SK-N-DZ (cell line): ENCODE measurements around the gene TMC2. TPM values are rescaled to one million over a fixed set of nuclear protein-coding genes. Genes with fewer than 3 reads are reported as not detected.
A peak's percentile ranks its signal among the peaks of the same experiment; 100 is the strongest.
"Not testable (repeated sequence)": the region's sequence is repeated elsewhere in the genome, so short reads cannot be mapped to it uniquely, and the experiment has no call there.

Source experiments
- DNase-seq: peaks from one replicate; pipeline ENCODE4 v3.0.0-alpha.2; 2015; ENCODE audit warnings: low spot score
- polyA plus RNA-seq, 2 experiments: library from polyadenylated mRNA; depleted of rRNA; stranded (reverse); fragments of >200 nt; gene quantifications; 2 replicates each; pipeline ENCODE4 v1.2.3, GENCODE V29; 2014

TMC2 gene
- 0.09 and 0.41 TPM in 2 replicates for polyA plus RNA-seq (2014; cell fraction: cytosol; rRNA removed)
- polyA plus RNA-seq (2014; cell fraction: nucleus; rRNA removed), result 0.30 and 1.5 TPM in 2 replicates

- no peak for DNase-seq
Observed at GRCh38 chr20:2536560-2536986, at the start of gene TMC2. TMC2 (plus strand) TSS chr20:2536573; CDS start chr20:2536622, 49 bp downstream.

GRCh38 chr20:2502808-2503384 lies 33.5 kb upstream of the TMC2 start:
- not testable (repeated sequence) for DNase-seq

- not testable (repeated sequence) for DNase-seq
Observed at GRCh38 chr20:2504803-2505202, 31.6 kb upstream of the TMC2 start.

- DNase-seq, result not testable (repeated sequence)
Observed at GRCh38 chr20:2506426-2506825, 29.9 kb upstream of the TMC2 start.

GRCh38 chr20:2507464-2507863 lies 28.9 kb upstream of the TMC2 start:
- DNase-seq, result no peak

- DNase-seq, result no peak
Observed at GRCh38 chr20:2507875-2508630, 28.3 kb upstream of the TMC2 start.

GRCh38 chr20:2508631-2509467 lies 27.5 kb upstream of the TMC2 start, which contains the start of gene ZNF343:
ZNF343 (minus strand) TSS chr20:2508915; CDS start chr20:2493895, 15,020 bp downstream.
- DNase-seq, result peak; percentile 87

- DNase-seq, result no peak
Observed at GRCh38 chr20:2509468-2509781, 26.9 kb upstream of the TMC2 start.

- no peak for DNase-seq
Observed at GRCh38 chr20:2509794-2510193, 26.6 kb upstream of the TMC2 start.

GRCh38 chr20:2515203-2515602 lies 21.2 kb upstream of the TMC2 start:
- no peak for DNase-seq

GRCh38 chr20:2516399-2516798 lies 20.0 kb upstream of the TMC2 start:
- no peak for DNase-seq

- DNase-seq, result no peak
Observed at GRCh38 chr20:2518096-2518495, 18.3 kb upstream of the TMC2 start.

GRCh38 chr20:2518558-2518957 lies 17.8 kb upstream of the TMC2 start:
- DNase-seq, result no peak

GRCh38 chr20:2519115-2519809 lies 17.1 kb upstream of the TMC2 start:
- no peak for DNase-seq

- no peak for DNase-seq
Observed at GRCh38 chr20:2520617-2521016, 15.8 kb upstream of the TMC2 start.

GRCh38 chr20:2521369-2522305 lies 14.7 kb upstream of the TMC2 start:
- DNase-seq, result peak; percentile 62

- DNase-seq, result not testable (repeated sequence)
Observed at GRCh38 chr20:2522826-2523429, 13.4 kb upstream of the TMC2 start.

GRCh38 chr20:2523919-2524708 lies 12.3 kb upstream of the TMC2 start:
- DNase-seq, result peak; percentile 71
